AG04449 (cell line): ENCODE measurements around the gene RASGEF1C.

ENCODE experiments used
- CTCF ChIA-PET: fragments of 350-600 bp; formaldehyde crosslinking; extraction: SDS; loops from one replicate; lab custom pipeline; 2021; ENCODE audit warnings: antibody characterized with exemption; lab: Yijun Ruan, JAX
- POLR2A ChIA-PET: fragments of 400-600, 350-600 bp; formaldehyde crosslinking; extraction: SDS; loops from one replicate; lab custom pipeline; 2020; ENCODE audit warnings: antibody characterized with exemption, inconsistent platforms; lab: Yijun Ruan, JAX
- DNase-seq: peaks from one replicate; pipeline ENCODE4 v3.0.0-alpha.2; 2010; ENCODE audit warnings: low read depth, low spot score
- H3K4me3 ChIP-seq: 2 replicates; pipeline ENCODE4 v1.5.1; 2011; ENCODE audit warnings: low read depth, mild to moderate bottlenecking, control low read depth, low read length
- TF ChIP-seq, protein P1 (sequence below): IDR thresholded peaks from one replicate; pipeline ENCODE4 v1.5.1; 2011; ENCODE audit warnings: mild to moderate bottlenecking, moderate library complexity, low read length, control low read depth, inconsistent platforms; ENCODE audit not compliant: insufficient read depth; ENCODE audit errors: missing control alignments

RASGEF1C gene

DNA sequence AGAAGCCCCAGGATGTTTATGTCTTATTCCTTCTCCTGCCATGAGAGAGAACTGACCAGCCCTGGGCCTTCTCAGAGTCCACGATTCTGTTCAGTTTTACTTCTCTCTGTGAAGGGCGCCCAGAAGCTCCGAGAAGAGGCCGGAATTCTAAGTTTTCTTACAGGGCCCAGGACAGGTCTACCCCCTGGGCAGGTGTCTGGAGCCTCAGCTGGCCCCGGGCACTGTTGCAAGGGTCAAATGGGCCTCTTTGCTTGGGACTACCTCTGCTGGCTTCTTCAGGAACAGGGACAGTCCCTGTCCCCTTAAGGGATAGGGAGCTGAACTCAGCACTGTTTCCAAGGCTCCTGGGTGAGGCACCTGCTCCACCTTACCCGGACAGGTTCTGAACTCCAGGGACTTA lies 55.0 kb downstream of the RASGEF1C start:
- ChIA-PET CTCF (no interaction called here), POLR2A (interaction anchor here (0.6 kb wide), 1 partner anchor 38 kb away, joined by 3 read pairs; no protein-coding TSS in a partner anchor)
- DNase-seq: no peak
- TF ChIP-seq, protein P1, sequence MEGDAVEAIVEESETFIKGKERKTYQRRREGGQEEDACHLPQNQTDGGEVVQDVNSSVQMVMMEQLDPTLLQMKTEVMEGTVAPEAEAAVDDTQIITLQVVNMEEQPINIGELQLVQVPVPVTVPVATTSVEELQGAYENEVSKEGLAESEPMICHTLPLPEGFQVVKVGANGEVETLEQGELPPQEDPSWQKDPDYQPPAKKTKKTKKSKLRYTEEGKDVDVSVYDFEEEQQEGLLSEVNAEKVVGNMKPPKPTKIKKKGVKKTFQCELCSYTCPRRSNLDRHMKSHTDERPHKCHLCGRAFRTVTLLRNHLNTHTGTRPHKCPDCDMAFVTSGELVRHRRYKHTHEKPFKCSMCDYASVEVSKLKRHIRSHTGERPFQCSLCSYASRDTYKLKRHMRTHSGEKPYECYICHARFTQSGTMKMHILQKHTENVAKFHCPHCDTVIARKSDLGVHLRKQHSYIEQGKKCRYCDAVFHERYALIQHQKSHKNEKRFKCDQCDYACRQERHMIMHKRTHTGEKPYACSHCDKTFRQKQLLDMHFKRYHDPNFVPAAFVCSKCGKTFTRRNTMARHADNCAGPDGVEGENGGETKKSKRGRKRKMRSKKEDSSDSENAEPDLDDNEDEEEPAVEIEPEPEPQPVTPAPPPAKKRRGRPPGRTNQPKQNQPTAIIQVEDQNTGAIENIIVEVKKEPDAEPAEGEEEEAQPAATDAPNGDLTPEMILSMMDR: no peak
- H3K4me3 ChIP-seq: no peak overlapping the region

GRCh38 chr5:180153099-180153498 lies 55.9 kb downstream of the RASGEF1C start:
- ChIA-PET POLR2A (no interaction called here), CTCF (no interaction called here)
- no peak overlapping the region for H3K4me3 ChIP-seq
- TF ChIP-seq, protein P1: no peak
- no peak for DNase-seq

DNA sequence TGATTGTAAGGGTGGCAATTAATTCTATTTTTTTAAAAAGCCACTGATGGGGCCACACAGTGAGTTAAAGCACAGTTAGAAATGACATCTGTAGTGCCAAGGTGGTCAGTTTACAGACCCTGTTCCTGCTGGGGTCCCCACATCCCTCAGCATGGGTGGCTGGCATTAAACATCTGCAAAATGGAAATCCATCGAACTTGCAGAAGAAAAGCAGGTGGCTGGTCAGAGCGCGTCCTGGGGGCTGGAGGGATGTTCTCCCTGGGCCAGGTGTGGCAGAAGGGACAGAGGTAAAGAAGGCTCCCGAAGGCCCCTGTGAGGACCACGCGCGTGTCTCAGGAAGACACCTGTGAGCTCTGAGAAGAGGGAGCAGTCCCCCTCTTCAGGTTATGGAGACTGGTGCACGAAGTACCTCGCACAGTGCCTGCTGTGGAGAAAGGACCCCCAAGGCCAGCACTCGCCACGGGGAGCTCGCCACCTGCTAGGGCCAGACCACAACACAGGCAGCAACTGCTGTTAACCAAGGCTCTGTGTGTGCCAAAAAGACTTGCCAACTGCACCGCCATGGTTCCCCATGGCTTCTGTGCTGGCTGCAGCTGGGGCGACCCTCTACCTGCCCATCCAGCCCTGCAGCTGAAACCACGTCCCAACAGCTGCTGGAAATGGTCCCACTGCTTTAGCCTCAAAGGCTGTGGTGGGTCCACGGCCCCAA lies 65.2 kb downstream of the RASGEF1C start:
- CTCF ChIA-PET: no interaction called here
- H3K4me3 ChIP-seq: no peak overlapping the region
- no peak for DNase-seq
- TF ChIP-seq, protein P1: no peak
- POLR2A ChIA-PET: no interaction called here

DNA sequence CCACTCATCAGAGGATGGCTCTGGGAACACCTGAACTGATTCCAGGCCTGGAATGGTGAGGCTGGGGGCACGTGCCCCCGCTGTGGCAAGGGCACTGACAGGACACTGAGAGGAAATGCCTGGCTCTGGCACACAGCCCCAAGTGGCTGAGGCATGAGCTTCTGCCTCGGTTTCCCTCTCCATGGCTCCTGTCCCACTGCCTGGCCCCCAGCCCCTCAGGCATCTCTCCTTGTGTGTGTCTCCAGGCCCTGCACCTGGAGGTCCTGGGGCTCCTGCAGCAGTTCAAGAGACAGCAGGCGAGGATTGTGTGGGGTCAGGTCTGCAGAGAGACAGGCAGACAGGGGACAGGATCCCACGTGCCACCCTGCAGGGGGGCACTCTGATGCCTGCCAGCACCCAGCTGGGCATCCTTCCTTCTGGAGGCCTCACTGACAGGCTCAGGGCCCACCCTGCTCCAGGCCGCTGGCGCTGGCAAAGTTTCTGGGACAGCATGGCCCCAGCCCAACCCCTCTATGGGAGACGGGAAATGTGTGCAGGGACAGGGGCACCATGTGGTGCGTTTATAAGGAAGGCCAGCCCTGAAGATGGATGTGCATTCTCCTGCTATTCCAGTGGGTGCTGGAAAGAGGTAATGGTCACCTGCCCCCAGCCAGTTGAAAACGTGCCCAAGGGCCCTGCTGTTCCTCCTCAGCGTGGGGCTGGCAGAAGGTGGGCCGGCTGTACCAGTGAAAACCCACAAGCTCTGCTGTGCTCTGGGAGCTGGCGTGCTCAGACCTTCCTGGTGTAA lies 66.0 kb downstream of the RASGEF1C start:
- POLR2A ChIA-PET: no interaction called here
- DNase-seq: no peak
- H3K4me3 ChIP-seq: no peak overlapping the region
- TF ChIP-seq, protein P1: no peak
- CTCF ChIA-PET: no interaction called here

DNA sequence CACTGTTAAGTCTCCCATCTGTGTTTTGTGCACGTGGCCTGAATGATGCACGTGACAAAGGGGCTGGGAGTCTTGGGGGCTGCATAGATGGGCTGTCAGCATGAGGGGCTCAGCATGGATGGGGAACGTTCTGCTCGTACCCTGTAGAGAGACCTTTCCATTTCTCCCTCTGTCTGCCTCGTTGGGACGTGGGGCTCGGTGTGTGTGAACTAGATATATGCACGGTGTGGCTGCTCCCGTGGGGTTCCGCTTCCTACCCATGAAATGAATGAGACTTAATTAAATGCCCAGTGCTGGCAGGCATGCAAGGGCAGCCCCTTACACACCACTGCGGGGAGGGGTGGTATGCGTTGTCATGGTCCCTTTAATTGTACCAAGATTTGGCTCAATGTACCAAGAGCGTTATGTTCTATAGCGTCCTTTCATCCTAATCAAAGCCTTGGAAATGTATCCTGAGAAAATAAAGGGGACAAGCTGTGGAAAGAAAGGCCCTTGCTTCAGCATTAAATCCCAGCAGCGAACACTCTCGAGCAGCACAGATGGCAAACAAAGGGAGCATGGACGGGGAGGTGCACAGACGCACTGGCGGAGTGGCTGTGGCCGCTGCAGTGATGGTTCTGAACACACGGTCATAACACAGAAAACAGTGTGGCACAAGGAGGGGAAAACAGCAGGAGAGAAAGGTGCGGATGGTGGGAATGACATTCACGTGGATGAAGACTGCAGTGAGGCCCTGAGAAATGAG lies 66.8 kb downstream of the RASGEF1C start:
- POLR2A ChIA-PET: no interaction called here

More for the DNA sequence above, 66.8 kb downstream of the RASGEF1C start:
- CTCF ChIA-PET: no interaction called here
- no peak overlapping the region for H3K4me3 ChIP-seq
- TF ChIP-seq, protein P1: no peak
- DNase-seq: no peak
